ENCODE results near the gene CCDC14. TPM values are rescaled to one million over a fixed set of nuclear protein-coding genes. Genes with fewer than 3 reads are reported as not detected.

CCDC14 gene
- total RNA-seq, 6 experiments from 2014 or later = 10.4 to 15.6 (median 11.7) TPM

GRCh38 chr3:123884203-123884831 is 76.7 kb downstream of the CCDC14 start, which contains the start of gene MYLK:
MYLK (minus strand) TSS chr3:123884332; CDS start chr3:123793841, 90,491 bp downstream.
- intact Hi-C loops (cut with DNase I) = no loop called here
- peak within 1 kb of the TSS; percentile 45 to 56 (median 46) for H3K4me3 ChIP-seq
- peak; percentile 87 to 89 (median 88) for DNase-seq
- 43% methylated on average over 4 of the region's 70 CpGs for WGBS (ENCODE audit: insufficient coverage, low coverage, low lambda C conversion rate, missing lambda C conversion rate)
- TF ChIP-seq CTCF (IDR thresholded peaks at IDR 0.05) (no peak), POLR2A (IDR thresholded peaks at IDR 0.05) (no peak)
- H3K4me1 ChIP-seq = peaks cover 0 to 13% (median 0%) of the 10 kb centered on the region in 4 donors
- ATAC-seq = peak; percentile 96 to 97 (median 96)
- no peak within 1 kb of the TSS for H3K27ac ChIP-seq
- H3K27me3 ChIP-seq = no peaks in the 10 kb centered on the region
- H3K36me3 ChIP-seq = no peaks in the 10 kb centered on the region
- no peaks in the 10 kb centered on the region for H3K9me3 ChIP-seq

GRCh38 chr3:123883701-123884202 is 77.3 kb downstream of the CCDC14 start:
- intact Hi-C loops (cut with DNase I) = no loop called here
- DNase-seq (peak in 1 of 3 donors; percentile 37), ATAC-seq (peak in 2 of 4 donors; percentile 7 to 9)
- H3K4me3 ChIP-seq = peak overlapping the region; percentile 45 to 56 (median 46)
- no peaks in the 10 kb centered on the region for H3K27me3 ChIP-seq
- H3K4me1 ChIP-seq = peaks cover 0 to 18% (median 2%) of the 10 kb centered on the region in 4 donors
- H3K27ac ChIP-seq = no peak overlapping the region
- no peaks in the 10 kb centered on the region for H3K36me3 ChIP-seq
- TF ChIP-seq POLR2A (IDR thresholded peaks at IDR 0.05) = no peak
- TF ChIP-seq CTCF (IDR thresholded peaks at IDR 0.05) = no peak
- no peaks in the 10 kb centered on the region for H3K9me3 ChIP-seq
- 12% methylated on average over 10 of the region's 29 CpGs for WGBS (ENCODE audit: insufficient coverage, low coverage, low lambda C conversion rate, missing lambda C conversion rate)

- ATAC-seq (no peak), DNase-seq (no peak)
- TF ChIP-seq POLR2A (IDR thresholded peaks at IDR 0.05) (no peak), CTCF (IDR thresholded peaks at IDR 0.05) (no peak)
- 63% methylated on average over 4 of the region's 4 CpGs for WGBS (ENCODE audit: insufficient coverage, low coverage, low lambda C conversion rate, missing lambda C conversion rate)
- intact Hi-C loops (cut with DNase I) = no loop called here
- H3K4me3 ChIP-seq = no peak overlapping the region
- H3K9me3 ChIP-seq = no peaks in the 10 kb centered on the region
- no peak overlapping the region for H3K27ac ChIP-seq
- peaks cover 0 to 24% (median 2%) of the 10 kb centered on the region in 4 donors for H3K4me1 ChIP-seq
- H3K27me3 ChIP-seq = no peaks in the 10 kb centered on the region
- H3K36me3 ChIP-seq = no peaks in the 10 kb centered on the region
Observed at GRCh38 chr3:123883111-123883510, 77.9 kb downstream of the CCDC14 start.

- WGBS (ENCODE audit: insufficient coverage, low coverage, low lambda C conversion rate, missing lambda C conversion rate) = no CpG with 5 or more reads among the region's 2 CpGs
- no peak for DNase-seq
- no peaks in the 10 kb centered on the region for H3K9me3 ChIP-seq
- H3K4me1 ChIP-seq = peaks cover 0 to 24% (median 2%) of the 10 kb centered on the region in 4 donors
- TF ChIP-seq CTCF (IDR thresholded peaks at IDR 0.05) (no peak), POLR2A (IDR thresholded peaks at IDR 0.05) (no peak)
- intact Hi-C loops (cut with DNase I) = no loop called here
- H3K27ac ChIP-seq = no peak overlapping the region
- no peak for ATAC-seq
- H3K4me3 ChIP-seq = no peak overlapping the region
- no peaks in the 10 kb centered on the region for H3K27me3 ChIP-seq
- H3K36me3 ChIP-seq = no peaks in the 10 kb centered on the region
Observed at GRCh38 chr3:123881771-123882170, 79.3 kb downstream of the CCDC14 start.

Measured in right lobe of liver (tissue), 6 donors.